GM19025 (cell line): ENCODE data around the gene PEPD.

Experiments
- ATAC-seq: cut with Tn5 transposase; IDR thresholded peaks from one replicate; pipeline ENCODE4 v1.9.1; 2021; ENCODE audit warnings: mild to moderate bottlenecking, low read depth, moderate library complexity; ENCODE audit not compliant: unreplicated experiment

PEPD gene

DNA sequence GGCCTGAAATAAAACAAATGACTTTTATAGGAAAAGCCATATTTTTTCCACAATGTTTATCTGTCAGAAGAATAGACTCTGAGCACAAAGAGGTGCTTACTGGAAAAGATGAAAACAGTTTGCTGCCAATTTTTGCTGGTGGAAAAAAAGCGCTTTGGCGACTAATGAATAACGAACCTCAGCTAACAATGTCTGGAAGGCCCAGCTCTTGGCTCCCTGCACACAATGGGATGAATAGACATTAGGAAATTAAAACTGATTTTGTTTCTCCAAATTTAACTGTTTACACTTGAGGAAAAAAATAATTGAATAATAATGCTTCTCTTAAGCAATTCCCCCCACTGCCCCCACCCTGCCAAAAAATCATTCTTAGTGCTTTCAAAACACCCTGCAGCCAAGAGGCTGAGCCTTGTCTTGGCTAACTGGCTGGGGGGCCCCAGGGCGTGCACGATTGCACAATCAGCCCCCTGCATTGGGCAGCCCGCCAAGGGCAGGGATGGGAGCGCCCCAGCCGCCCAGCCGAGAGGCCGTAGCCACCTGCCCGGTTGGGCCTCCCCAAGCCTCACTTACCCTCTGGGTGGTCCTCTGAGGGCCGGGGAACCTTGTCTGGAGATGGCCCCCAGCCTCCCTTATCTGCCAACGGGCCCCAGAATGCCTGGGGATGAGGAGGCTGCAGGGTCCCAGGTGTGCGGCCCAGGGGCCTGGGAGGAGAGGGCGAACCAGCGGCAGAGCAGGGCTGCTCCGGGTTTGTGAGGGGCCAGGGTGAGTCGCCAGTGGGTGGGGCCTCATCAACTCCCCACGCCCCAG lies 131.3 kb downstream of the PEPD start:
- ATAC-seq, result no peak

DNA sequence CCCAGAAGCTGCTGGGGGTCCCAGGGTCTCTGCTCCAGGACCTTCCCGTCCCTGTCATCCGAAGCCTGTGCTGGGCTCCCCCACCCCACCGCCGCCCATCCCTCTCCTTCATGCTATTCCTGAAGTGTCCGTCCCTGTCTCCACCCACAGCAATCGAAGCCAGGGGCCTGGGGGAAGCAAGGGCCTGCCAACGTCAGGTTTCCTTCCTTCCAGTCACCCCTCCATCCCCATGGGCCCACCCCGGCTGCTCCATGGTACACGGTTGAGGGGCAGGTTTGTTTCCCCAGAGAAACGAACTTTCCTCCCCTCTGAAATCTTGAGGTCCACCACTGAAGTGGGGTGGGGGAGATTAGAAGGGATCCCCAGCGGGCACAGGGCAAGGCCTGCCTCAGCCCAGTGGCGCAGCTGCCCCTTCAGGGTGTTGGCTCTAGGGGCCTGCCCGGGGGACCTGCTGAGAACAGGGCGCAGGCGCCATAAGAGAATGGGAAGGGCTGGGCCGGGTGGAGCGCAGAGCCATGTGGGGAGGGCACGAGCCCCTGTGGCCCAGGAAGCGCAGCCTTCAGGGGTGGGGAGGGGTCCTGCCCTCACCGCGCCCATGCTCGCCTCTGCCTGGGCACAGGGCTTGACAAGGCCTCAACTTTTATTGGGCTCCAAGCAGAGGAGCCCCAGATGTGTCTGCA lies 132.0 kb downstream of the PEPD start:
- ATAC-seq, result no peak

DNA sequence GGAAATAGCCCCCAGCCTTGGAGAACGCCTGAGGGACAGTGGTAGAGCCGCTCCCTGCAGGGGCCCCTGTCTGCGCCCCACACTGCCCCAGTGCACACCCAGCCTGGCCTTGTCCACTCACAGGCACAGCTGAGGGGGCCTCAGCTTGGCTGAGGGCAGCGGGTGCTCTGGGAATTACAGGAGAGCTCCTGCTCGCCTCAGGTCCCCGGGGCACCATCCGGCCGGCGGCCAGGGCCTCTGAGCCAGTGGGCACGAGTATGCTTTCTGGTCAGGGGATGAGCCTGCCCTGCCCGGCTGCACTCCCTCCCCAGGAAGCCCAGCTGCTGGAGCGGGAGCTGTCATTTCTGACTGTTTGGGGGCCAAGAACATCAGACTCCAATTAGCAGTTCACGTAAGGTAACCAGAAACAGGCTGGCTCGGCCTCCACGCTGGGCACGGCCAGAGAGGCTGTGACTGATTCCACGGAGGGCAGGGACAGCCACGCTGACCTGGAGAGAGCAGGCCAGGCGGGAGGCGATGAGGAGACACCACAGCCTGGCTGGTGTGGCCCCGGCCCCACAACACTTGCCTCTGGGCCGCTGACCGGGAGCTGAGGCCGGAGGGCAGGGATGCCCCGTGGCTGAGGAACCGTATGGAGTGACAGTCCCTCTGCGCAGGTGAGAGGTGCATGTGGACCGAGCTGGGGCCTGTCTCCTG lies 132.7 kb downstream of the PEPD start:
- no peak for ATAC-seq

DNA sequence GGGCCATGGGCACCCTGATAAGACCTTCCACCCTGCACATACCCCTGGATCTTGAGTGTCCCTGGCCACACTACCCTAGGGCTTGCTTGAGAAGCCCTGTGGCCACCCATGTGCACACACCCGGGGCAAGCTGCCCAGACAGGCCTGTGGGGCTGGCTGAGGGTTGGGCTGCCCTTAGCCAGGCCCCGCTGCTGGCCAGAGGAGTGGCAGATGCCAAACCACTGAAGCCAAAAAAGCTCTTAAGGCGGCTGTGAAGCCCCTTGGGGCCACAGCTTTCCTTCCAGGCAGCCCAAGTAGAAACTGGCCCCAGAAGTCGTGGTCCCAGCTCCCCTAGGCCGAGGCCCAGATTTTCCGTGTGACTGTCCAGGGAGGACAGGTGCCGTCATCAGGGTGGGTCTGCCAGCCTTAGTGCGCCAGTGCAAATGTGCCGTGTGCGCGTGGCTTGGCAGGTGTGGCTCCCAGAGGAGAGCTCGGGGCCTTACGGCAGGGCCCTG lies 133.3 kb downstream of the PEPD start:
- no peak for ATAC-seq

DNA sequence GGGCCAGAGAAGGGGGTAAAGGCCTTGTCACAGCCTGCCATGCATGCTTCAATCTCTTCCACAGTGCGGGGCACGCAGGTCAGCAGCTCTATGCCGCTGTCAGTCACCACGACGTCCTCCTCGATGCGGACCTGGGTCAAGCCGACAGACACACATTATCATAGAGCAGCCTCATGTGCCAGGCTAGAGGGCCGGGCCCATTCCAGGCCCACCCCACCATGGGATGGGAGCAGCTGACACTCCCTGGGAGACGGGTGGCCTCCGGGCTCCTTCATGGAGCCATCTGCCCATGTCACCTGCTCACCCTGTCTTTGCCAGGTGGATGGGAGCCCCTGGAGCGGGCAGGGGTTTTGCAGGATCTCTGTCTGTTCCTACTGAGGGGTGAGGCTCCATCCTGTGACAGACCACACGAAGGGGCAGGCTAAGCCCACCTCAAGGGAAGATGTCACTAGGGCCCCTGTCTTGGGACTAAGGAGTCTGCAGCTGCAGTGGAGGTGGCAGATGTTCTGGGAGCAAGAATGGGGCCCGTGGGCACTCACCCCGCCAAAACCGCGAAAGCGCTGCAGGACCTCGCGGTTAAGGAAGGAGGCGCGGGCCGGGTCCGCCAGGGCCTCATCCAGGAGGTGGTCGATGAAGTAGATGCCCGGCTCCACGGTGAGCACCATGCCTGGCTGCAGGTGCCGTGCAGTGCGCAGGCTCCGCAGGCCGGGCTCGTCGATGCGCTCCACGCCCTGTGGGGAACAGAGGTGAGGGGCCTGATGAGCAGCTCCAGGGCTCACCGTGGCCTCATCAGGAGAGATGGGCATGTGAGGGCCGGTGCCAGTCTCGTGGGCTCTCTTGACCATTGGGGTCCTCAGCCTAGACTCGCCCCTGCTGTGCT lies 134.0 kb downstream of the PEPD start:
- no peak for ATAC-seq

DNA sequence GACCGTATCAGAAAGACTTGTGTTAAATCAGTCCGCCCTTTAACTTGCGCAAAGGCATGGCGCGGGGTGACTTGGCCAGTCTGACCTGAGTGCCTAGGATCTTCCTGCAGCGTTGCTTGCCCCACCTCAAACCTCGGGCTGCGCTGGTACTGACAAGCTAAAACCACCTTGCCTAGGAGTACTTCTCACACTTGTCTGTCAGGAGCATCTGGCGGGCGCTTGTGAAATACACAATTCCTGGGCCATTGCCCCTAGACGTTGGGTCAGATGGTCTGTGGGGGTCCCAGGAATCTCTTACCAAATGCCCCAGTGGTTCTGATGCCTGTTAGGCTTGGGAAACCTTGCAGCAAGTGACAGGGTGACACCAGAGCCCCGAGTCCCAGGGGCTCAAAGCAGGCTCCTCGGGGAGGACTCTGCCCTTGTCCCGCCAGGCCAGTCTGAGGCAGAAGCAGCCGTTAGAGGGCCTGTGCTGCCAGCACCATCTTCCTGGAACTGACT lies 135.2 kb downstream of the PEPD start:
- no peak for ATAC-seq

DNA sequence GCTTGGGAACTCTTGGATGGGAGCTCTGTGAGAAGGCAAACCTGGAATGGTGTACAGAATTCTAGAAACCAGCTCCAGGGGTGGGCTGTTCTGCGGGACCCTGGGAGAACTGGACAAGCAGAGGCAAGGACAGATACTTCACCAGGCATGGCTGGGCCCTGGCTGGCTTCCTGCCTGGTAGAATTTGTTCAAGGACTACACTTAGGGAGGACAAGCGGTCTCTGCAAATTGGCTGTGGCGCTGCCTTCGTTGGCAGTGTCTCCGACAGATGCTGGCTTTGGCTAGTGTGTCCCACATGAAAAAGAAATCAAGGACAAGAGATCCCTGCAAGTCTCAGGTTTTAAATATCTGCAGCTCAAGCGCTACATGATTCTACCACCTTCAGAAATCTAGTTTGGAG lies 135.6 kb downstream of the PEPD start:
- no peak for ATAC-seq

DNA sequence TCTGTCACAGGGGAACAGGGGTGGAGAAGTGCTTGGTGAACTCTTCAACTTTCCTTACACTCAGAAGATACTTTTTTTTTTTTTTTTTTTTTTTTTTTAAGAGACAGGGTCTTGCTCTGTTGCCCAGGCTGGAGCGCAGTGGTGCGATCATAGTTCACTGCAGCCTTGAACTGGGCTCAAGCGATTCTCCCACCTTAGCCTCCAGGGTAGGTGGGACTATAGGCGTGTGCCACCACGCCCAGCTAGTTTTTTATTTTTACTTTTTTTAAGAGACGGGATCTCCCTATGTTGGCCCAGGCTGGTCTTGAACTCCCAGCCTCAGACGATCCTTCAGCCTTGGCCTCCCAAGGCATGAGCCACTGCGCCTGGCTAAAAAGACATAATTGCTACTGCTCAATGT lies 136.6 kb downstream of the PEPD start:
- no peak for ATAC-seq

DNA sequence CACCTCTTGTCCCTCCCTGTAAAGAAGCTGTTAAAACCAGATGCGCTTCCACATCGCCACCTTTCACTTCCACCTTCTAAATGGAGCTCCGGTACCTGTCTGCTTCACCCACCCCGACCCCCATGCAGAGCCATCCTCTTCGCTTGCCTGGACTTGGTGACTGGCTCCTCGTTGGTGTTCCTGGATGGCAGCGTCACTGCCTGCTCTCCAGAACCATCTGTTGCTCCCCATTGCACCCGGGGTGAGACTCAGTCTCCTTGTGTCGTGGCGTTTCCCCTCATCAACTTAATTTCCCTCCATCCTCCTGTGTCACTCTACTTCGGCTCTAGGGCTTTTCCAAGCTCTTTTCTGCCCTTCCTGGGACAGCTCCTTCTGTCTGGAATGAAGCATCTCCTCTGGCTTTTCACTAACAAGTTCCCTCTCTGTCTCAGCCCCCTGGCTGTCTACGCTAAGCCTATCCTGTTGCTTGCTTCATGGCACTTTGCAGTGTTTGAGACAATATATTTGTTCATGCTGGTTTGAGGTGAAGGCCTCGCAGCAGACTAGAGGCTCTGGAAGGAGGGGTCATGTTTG lies 137.8 kb downstream of the PEPD start:
- ATAC-seq, result no peak

DNA sequence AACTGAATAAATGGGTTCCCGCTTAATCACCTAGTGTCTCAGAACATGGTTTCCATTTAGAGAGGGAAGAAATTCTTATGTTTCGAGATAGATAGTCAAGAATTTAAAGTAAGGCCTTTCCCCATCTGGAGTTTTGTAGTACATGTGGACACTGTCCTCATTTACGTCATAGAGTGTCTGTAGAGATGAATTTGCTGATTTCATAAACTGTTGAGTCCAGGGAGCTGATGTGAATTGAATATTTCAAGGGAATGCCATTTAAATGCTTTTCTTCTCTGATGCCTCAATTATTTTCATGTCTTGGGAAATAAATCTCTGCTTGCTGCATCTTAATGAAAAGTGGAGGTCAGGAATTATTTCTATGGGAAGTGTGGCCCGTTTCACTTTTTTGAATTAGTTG lies 138.6 kb downstream of the PEPD start:
- ATAC-seq, result no peak

DNA sequence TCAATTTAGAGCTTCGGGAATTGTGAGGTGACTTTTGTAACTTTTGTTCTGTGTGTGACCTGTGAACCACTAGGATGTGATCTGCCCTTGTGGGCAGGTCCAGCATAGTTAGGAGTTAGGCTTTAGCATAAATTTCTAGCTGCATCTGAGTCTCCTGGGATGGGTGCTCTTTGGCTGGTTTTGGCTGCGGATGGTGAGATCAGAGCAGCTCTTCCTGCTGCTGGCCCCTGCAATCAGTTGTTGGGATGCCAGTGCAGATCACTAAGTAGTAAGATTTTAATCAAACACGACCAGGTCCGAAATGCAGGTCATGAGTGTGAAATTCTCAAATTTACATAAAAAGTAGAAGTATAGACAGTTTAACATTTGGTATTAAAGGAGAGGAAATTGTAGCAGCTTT lies 139.6 kb downstream of the PEPD start:
- ATAC-seq, result no peak

DNA sequence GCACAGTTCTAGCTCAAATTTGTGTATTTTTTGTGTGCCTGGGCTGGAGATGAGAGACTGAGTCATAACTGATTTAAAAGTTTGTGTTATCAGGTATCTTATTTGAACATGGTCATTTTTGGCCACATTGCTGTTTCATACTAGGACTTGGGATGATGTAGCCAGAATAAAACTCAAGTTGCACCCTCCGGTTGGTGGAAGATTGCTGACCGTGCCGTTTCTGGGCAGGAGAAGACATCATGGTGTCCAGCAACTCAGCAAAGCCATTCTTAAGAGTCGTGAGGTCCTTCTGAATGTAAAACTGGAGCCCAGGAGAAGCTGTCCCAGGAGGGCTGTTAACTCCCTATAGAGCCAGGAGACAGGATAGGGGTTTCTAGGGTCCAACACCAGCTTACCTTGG lies 140.5 kb downstream of the PEPD start:
- no peak for ATAC-seq

DNA sequence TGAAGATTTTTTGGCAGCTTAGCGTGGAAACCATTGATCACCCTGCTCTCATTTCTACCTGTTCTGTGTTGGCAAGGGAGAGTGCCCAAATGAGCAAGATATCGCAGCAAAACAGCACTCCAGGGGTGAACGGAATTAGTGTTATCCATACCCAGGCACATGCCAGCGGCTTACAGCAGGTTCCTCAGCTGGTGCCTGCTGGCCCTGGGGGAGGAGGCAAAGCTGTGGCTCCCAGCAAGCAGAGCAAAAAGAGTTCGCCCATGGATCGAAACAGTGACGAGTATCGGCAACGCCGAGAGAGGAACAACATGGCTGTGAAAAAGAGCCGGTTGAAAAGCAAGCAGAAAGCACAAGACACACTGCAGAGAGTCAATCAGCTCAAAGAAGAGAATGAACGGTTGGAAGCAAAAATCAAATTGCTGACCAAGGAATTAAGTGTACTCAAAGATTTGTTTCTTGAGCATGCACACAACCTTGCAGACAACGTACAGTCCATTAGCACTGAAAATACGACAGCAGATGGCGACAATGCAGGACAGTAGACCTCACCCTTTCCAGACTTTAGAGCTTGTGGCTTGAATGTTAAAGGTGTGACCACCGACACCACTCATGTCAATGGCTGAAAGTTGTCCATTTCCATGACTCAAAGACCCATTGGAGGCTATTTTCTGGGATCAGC lies 142.3 kb downstream of the PEPD start:
- no peak for ATAC-seq

DNA sequence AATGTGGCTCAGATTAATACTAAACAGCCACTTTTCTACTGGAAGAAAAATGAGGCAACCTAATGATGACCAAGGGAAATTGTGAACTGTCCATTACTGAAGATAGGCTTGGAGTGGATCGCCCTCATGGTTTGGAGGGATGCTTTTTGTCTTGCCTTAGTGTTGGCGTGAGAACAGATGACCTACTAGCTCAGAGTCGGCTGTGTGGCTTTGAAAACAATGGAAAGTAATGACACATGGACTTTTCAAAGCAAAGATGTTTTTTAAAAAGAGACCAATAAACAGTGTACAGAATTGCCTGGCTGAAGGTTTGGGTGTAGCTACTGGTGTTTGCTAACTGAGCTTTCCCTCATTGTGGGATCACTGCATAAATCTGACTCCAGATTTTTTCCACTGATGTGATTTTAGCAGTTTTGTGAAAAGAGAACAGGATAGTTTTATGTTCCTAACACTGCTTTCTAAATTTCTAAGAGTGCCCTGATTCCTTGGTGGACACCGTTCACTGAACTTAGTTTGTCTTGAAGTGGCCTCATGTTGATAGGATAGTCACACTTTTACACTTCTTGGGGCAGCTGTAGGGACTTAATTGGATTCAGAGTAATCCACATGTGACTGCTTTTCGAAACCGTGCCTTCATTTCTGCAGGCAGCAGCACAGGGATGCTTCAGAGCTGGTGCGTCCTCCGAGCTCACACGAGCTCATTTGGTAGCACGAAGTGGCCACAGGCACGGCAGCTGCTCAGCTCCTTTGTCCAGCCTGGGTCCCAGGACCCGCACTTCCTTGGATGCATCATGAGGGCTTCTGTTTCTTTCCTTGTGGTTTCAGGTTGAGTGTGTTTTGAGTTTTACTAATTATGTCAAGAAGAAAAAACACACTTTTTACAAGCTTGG lies 143.8 kb downstream of the PEPD start:
- ATAC-seq, result no peak

DNA sequence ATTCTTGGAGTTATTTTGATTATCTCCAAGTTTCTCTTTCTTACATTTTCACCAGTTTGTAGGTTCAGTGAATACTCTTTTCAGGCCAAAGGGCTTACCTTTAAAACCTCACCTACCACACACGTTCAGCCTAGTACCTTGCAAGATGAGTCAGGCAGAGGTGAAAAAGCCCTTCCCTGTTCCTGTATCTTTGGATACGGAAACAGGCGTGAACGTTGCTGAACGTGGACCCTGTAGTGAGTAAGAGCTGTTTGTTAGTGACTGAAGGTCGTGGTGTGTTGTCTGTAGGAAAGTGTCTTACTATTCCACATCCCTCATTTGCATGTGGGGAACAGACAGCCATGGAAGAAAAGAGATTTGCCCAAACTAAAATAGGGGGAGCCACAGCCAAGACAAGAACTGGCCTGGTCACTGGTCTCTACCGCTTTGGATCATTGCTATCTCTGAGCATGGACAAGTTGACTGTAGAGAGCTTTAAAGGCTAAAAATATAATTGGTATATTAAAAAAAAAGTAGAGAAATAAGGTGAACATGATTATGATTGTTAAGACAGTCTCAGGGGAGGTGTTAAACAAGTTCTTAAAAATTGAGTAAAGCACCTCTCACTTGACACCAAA lies 144.5 kb downstream of the PEPD start:
- no peak for ATAC-seq

DNA sequence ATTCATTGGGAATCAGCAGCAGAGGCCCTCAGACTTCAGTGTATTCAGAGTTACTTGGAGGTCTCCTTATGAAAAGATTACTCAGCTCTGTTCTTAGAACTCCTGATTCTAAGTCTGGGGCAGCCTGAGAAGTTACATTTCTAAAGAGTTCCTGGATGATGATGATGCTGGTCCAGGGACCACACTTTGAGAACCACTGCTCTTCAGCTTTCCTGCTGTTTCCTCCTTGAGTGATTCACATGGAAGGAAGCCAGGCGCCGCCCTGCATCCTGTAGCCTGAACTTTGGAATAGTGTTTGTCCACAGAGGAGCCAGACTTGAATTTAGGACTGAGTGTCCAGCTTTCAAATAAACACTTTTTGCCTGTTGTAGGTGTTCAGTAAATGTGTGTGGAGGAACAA lies 145.2 kb downstream of the PEPD start:
- ATAC-seq, result no peak

DNA sequence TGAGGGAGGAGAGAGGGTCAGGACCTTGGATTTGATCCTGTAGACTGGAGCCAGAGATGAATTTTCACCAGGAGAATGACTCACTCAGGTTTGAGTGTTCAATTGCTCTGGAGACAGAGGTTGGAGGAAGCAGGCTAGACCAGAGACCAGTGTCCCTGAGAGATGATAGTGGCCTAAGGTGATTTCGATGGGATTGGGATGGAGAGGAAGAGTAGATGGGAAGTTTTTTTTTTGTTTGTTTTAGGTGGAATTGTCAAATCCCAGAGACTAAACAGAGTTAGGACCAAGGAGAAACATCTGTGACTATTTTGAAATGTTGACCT lies 145.8 kb downstream of the PEPD start:
- no peak for ATAC-seq

DNA sequence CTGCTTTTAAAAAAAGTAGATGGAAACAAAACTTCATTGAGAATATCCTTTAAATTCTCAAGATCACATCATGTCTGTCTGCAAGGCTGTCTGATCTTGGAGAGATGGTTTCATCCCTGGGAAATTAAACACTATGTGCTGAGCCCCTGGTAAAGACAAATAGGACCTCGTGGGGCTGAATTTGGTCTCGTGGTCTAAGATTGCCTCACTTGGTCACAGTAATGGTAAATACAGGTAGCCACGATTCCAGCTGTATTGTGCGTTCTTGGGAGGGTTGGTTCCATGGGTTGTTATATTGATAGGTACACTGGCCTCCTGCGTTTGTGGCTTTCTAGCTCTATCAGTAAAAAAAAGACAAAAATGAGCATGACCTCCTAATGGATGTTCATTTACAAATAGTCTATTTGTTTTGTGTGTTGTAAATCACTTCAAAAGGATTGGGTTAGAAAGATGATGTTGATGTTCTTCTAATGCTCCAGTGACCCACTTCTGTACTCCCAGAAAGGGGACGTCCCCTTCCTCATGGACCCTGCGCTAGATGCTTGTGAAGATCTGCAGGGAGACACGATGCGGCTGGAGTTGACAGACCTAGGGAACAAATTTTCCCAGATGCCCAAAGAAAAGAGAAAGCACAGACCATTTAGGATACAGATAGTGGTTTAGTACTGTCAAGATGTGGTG lies 146.3 kb downstream of the PEPD start:
- ATAC-seq, result no peak
